HL-60 (cell line): ENCODE data around the gene APOL1.
"Not testable (repeated sequence)": the region's sequence is repeated elsewhere in the genome, so short reads cannot be mapped to it uniquely, and the experiment has no call there.

Source experiments
- DNase-seq, 2 experiments: peaks; one replicate each; pipeline ENCODE4 v3.0.0-alpha.2; 2010 to 2020; ENCODE audit warnings: low read depth in 1 of 2, low spot score in 1 of 2
- H3K27ac ChIP-seq: fragments of 250-450 bp; sonication (Bioruptor Pico); replicated peaks from 2 replicates; pipeline ENCODE4 v1.5.1; 2020; ENCODE audit warnings: mild to moderate bottlenecking, moderate library complexity
- H3K27me3 ChIP-seq: fragments of 250-450 bp; sonication (Bioruptor Pico); 2 replicates; pipeline ENCODE4 v1.5.1; 2021; ENCODE audit warnings: mild to moderate bottlenecking, moderate library complexity; ENCODE audit not compliant: insufficient read depth, poor library complexity, severe bottlenecking
- H3K4me3 ChIP-seq: replicated peaks from 2 replicates; pipeline ENCODE4 v1.5.1; 2011; ENCODE audit warnings: mild to moderate bottlenecking, control low read depth, low read length; ENCODE audit not compliant: insufficient read depth
- CTCF ChIP-seq: IDR thresholded peaks from one replicate; pipeline ENCODE4 v1.5.1; 2011; ENCODE audit warnings: low read length, control low read depth, inconsistent platforms; ENCODE audit not compliant: insufficient read depth
- GABPA ChIP-seq: IDR thresholded peaks from 2 replicates; pipeline ENCODE4 v1.6.1; 2012; ENCODE audit warnings: low read depth
- POLR2AphosphoS5 ChIP-seq: IDR thresholded peaks from 2 replicates; pipeline ENCODE4 v1.6.1; 2012; ENCODE audit warnings: low read depth
- REST ChIP-seq: IDR thresholded peaks from 2 replicates; pipeline ENCODE4 v1.6.1; 2012; ENCODE audit warnings: low read depth; ENCODE audit not compliant: insufficient replicate concordance
- SPI1 ChIP-seq: IDR thresholded peaks from 2 replicates; pipeline ENCODE4 v1.6.1; 2012; ENCODE audit warnings: low read depth, mild to moderate bottlenecking, borderline replicate concordance
- long read RNA-seq: library from polyadenylated mRNA; unstranded; transcript quantifications from one replicate; pipeline ENCODE4 v2.0.0, GENCODE V29; 2020

The APOL1 gene
- long read RNA-seq = 0 reads

DNA sequence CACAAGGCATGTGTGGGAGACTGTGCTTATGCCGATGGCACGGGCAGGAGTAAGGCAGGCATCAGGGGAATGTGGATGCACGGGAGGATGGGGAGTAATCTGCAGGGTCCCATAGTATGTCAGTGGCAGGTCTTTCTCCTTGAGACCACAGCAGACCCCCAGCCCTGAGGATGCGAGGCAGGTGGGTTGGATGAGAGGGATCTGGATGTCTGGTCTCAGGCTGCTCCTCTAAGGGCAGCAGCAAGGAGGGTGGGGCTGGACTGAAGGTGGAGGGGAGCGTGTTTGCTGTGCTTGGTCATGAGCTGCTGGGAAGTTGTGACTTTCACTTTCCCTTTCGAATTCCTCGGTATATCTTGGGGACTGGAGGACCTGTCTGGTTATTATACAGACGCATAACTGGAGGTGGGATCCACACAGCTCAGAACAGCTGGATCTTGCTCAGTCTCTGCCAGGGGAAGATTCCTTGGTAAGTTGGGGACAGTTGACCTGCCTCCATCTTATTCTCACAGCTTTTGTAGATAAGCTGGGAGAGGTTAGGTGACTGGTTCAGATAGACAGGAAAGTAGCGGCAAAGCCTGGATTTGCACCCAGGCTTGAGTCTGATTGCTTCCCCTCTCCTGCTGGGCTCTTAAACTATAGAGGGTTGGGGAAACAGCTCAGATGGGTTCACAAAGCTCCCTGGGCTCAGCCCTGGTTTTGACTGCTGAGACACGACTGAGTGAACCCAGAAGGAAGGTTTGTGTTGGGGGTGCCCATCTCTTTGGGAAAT lies at the start of gene APOL1:
TSS of gene APOL1 (plus strand) at position 380 of the 769 bp plus-strand sequence. CDS start 1,823 bp downstream, outside the sequence.
- DNase-seq = no peak
- H3K27me3 ChIP-seq = no peaks in the 10 kb centered on the region
- TF ChIP-seq SPI1 (no peak), REST (no peak), GABPA (no peak), POLR2AphosphoS5 (no peak), CTCF (no peak)
- H3K4me3 ChIP-seq = peak within 1 kb of the TSS; percentile 13
- no peak within 1 kb of the TSS; the same call in 1 of the 2 replicates for H3K27ac ChIP-seq

DNA sequence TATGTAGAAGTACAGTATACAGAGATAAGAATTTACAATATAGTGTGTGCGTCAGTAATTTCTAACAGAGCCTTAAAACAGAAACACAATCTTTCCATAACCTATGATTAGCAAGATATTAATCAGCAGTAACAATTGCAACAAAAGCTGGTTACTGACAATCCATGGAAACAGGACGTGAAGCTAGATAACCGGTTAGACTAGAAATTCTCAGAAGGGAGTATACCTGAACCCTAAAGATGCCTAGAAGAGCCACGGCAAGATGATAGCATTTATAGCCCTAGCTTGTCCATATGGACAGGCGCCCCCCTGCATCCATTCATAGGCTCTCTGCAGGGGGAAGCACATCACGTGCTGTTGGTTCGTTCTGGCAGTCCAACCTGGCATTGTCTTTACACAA lies 49.5 kb upstream of the APOL1 start:
- H3K27ac ChIP-seq, DNase-seq, H3K4me3 ChIP-seq, H3K27me3 ChIP-seq: not testable (repeated sequence)

GRCh38 chr22:36204001-36204631 lies 48.8 kb upstream of the APOL1 start:
- no peak for TF ChIP-seq GABPA
- TF ChIP-seq CTCF = no peak
- no peak for TF ChIP-seq SPI1
- no peak for TF ChIP-seq REST
- TF ChIP-seq POLR2AphosphoS5 = no peak

DNA sequence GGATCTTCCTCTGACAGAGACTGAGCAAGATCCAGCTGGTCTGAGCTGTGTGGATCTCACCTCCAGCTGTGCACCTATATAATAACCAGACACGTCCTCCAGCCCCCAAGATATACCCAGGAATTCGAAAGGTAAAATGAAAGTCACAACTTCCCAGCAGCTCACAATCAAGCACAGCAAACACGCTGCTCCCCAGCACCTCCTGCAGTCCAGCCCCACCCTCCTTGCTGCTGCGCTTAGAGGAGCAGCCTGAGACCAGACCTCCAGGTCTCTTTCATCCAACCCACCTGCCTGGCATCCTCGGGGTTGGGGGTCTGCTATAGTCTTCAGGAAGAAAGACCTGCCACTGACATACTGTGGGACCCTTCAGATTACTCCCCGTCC lies 48.3 kb upstream of the APOL1 start:
- TF ChIP-seq GABPA (no peak), REST (no peak)
- Histone ChIP-seq H3K27ac (no peak overlapping the region), H3K4me3 (no peak overlapping the region), H3K27me3 (no peaks in the 10 kb centered on the region)
- no peak for DNase-seq

More at GRCh38 chr22:36204001-36204631, 48.8 kb upstream of the APOL1 start:
- Histone ChIP-seq H3K27ac (no peak overlapping the region), H3K4me3 (no peak overlapping the region), H3K27me3 (no peaks in the 10 kb centered on the region)
- no peak for DNase-seq

DNA sequence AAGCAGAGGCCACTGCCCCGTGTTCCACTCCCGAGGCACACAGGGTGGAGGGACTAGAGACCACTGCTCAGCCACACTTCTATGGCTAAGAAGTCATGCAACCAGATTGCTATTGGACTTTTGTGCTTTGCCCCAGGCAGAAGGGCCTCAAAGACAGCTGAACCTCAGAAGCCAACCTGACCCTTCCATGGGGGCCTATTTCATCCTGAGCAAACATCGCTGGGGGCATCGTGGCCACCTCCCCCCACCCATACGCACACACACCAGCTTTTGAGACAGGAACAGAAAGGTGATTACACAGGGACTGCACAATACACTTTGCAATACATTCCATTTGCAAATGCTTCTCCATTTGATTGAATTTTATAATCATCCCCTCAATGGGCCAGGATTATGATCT lies 47.4 kb upstream of the APOL1 start:
- not testable (repeated sequence) for H3K27me3 ChIP-seq, DNase-seq, H3K27ac ChIP-seq, H3K4me3 ChIP-seq
